Adrenal gland (tissue), 5 donors: ENCODE data around the gene PSD.
A peak's percentile ranks its signal among the peaks of the same experiment; 100 is the strongest.

Source experiments
- POLR2A ChIP-seq, 2 donors: fragments of 450-650 bp; IDR thresholded peaks; one replicate each; pipeline ENCODE4 v1.6.1; 2017; ENCODE audit warnings: antibody characterized with exemption in 2 of 2, mild to moderate bottlenecking in 2 of 2, moderate library complexity in 1 of 2
- TF ChIP-seq, protein P1 (sequence below), 6 experiments: fragments of 450-650 bp in 4 of 6; fragments of 200-600 bp in 2 of 6; sonication (generic) in 1 of 6; IDR thresholded peaks; 1 replicate in 5 of 6; 2 replicates in 1 of 6; pipeline versions ENCODE4 v1.5.1 to v1.8.0; 2016 to 2021; ENCODE audit warnings: antibody characterized with exemption in 6 of 6, mild to moderate bottlenecking in 2 of 6, moderate library complexity in 1 of 6
- donor health status: DM: no; HTN: no; CAD: no.

DNA sequence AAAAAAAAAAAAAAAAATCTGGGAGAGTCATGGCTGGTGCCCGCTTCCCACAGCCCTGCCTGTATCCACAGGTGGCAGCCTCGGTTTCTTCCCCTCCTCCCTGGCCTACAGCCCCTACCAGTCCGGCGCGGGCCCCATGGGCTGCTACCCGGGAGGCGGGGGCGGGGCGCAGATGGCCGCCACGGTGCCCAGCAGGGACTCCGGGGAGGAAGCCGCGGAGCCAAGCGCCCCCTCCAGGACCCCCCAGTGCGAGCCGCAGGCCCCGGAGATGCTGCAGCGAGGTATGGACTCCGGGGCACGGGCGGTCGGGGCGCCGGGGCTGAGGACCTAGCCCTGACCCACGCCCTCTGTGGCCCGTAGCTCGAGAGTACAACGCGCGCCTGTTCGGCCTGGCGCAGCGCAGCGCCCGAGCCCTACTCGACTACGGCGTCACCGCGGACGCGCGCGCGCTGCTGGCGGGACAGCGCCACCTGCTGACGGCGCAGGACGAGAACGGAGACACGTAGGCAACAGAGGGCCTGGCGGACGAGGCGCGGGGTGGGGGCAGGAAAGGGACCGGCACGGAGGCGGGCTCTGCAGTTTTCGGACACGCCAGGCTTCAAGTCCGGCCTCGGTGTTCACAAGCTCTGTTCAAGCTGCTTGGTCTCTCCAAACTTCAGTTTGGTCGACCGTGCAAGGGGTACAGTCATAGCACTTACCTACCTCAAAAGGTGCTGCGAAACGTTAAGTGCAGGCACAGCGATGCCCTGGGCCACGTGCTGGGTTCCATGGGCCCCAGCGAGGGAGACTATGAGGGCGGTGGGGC is 19.2 kb downstream of the PSD start:
- TF ChIP-seq, protein P1, sequence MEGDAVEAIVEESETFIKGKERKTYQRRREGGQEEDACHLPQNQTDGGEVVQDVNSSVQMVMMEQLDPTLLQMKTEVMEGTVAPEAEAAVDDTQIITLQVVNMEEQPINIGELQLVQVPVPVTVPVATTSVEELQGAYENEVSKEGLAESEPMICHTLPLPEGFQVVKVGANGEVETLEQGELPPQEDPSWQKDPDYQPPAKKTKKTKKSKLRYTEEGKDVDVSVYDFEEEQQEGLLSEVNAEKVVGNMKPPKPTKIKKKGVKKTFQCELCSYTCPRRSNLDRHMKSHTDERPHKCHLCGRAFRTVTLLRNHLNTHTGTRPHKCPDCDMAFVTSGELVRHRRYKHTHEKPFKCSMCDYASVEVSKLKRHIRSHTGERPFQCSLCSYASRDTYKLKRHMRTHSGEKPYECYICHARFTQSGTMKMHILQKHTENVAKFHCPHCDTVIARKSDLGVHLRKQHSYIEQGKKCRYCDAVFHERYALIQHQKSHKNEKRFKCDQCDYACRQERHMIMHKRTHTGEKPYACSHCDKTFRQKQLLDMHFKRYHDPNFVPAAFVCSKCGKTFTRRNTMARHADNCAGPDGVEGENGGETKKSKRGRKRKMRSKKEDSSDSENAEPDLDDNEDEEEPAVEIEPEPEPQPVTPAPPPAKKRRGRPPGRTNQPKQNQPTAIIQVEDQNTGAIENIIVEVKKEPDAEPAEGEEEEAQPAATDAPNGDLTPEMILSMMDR (IDR thresholded peaks at IDR 0.05) = peak; percentile 78 to 98 (median 90)
- TF ChIP-seq POLR2A (IDR thresholded peaks at IDR 0.05) = peak; percentile 55 to 81
